ENCODE measurements around the gene EPHB2.
"Not testable (repeated sequence)": the region's sequence is repeated elsewhere in the genome, so short reads cannot be mapped to it uniquely, and the experiment has no call there.

The EPHB2 gene

GRCh38 chr1:22821027-22821426 lies 110.4 kb downstream of the EPHB2 start:
- no peak for DNase-seq (ENCODE audit: low spot score)

GRCh38 chr1:22822371-22822770 lies 111.7 kb downstream of the EPHB2 start:
- DNase-seq (ENCODE audit: low spot score): no peak

DNA sequence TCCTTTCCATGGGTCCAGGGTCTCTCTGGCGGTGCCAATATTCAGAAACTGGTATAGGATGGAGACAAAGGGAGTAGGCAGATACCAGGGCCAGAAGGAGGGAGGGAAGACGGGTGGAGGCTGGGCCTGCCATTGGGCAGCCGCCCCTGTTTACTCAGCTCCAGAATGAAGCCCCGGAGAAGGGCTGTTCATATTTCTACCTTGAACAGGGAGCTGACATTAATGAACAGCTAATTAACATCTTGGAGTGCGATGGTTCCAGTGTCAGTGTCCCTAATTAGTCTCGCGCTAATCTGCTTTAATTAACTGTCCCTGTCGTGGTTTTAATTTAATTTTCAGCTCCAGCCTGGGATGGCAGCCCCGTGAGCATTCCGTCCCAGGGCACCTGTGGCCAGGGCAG lies 113.8 kb downstream of the EPHB2 start:
- no peak for DNase-seq (ENCODE audit: low spot score)

DNA sequence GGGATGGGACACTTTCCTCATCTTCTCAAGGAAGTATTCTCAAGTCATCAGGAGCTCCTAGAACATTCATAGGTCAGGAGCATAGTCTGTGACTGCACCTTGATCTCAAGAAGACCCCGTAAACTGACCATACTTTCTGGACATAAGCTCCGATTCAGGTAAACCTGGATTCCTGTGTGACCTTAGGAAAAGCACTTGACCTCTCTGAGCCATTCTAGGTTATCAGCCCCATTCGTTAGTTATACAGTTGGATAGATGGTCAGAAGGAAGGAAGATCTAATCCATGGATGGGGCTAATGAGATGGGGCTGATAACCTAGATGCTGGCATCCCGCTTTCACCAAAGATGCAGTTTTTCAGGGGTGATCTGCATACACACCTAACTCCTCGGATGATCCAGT lies 114.3 kb downstream of the EPHB2 start:
- no peak for DNase-seq (ENCODE audit: low spot score)

DNA sequence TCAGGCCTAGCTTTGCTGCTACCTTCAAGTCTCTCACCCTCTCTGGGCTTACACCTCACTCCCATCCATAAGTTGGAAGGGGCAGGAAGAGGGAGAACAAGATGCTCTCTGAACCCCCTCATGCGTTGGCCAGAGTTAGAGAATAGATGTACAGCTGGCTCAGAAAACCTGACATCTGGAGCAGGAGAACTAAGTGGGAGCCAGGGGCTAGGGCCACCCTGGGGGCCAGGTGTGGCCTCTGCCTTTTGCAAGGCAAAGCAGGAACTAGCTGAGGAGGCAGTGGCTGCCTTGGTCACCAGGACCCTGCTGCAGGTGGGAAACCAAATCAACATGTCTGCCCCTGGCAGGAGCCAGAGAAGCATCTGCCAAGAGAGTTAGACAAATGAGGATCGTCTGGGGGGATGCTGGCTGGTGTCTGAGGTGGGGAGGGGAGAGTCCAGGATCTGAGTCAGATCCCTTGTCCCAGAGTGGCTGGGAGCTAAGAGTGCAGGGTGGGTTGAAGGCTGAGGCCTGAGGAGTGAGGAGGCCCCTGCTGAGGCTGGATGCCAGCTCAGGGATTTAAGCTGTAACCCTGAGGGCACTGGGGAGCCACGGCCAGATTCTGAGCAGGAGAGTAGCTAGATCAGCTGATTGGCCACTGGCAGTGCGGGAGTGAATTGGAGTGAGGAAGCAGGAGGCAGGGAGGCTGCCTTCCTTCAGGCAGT lies 115.0 kb downstream of the EPHB2 start:
- no peak for DNase-seq (ENCODE audit: low spot score)

- no peak for DNase-seq (ENCODE audit: low spot score)
These were observed 116.3 kb downstream of the EPHB2 start for GRCh38 chr1:22826604-22827580.

DNA sequence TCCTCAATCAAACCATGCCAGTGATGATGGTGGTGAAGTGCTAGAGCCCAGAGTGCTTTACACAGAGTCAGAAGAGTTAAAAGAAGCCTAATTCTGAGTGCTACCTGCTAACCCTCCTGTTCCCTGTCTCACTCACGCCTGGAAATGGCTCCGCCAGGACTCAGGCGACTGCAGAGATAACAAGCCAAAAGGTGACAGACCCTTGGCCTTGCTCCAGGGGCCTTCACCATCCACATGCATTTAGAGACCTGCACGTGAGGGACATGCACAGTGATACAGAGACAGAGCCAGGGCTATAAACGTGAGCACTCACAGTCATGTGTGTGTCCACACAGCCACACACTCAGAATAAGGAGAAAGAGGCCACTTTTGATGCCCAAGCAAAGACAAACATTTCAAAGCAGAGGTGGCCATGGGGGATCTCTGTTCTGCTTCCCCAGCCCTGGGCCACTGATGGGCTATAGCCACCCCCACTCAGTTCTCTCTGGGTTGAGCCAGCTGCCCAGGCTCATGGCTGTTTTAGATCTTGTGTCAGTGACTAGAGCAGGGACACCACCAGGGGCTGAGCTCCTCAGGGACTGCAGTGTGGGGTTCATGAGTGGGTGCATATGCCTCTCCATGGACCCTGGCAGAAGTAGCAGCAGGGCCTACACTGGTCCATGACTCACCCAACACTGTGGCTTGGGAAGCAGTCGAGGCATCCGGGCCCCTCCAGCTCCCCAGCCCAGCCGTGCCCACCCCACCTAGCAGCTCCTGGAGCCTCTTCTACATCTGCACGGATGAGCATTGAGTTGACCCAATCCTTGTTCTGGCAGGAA lies 117.2 kb downstream of the EPHB2 start:
- DNase-seq (ENCODE audit: low spot score): no peak

- no peak for DNase-seq (ENCODE audit: low spot score)
These were observed 118.1 kb downstream of the EPHB2 start for GRCh38 chr1:22828484-22829308.

DNA sequence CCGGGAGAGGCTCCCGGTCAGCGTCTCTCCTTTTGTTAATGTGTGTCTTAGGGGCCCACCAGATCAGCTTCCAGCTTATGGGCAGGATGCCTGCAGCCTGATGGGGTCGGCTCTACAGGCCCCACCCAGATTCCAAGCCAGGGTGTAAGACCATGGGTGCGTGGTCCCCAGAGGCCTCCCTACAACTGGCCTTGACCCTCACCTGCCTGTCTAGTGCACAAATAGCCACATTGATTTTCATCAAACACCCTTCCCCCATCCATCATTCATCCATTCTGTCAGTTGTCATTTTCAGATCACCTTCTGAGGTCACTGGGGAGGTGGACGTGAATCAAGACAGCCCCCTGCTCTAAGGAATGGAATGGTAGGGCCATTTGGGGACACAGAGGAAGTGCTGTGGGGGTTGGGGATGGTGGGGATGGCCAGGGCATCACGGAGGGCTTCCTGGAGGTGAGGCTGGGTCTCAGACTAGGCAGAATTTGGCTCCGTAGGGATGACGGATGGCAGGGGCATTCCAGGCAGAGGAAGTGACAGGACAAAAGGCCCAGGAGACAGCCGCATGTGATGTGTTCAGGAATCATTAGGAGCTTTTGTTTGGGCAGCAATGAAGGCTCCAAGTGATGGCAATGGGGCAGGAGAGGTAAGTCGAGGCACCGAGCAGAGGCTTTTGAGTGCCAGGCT lies 118.8 kb downstream of the EPHB2 start:
- no peak for DNase-seq (ENCODE audit: low spot score)

DNA sequence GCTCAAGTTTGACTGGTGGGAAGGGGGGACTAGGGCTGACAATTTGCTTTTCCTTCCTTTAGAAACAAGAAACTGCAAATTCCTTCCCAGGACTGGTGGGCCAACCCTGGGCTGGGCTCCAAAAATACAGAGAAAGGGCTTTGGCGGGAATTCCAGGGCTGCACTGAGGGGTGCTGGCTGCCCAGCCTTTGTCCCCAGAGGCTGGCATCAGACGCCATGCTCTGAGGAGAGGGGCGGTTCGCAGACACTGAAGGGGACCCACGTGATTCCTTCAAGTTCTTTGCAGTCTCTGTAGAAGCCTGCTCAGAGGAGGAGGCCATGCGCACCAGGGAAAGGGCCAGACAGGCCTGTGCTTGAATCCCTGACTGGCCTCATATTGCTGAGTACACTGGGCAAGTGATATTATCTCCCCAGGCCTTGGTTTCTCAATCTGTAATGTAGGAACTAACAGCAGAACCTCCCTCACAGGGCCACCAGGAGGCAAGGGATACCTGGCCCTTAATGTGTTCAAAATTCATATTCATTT lies 119.5 kb downstream of the EPHB2 start:
- no peak for DNase-seq (ENCODE audit: low spot score)

- no peak for DNase-seq (ENCODE audit: low spot score)
These were observed 120.2 kb downstream of the EPHB2 start for GRCh38 chr1:22830757-22831340.

DNA sequence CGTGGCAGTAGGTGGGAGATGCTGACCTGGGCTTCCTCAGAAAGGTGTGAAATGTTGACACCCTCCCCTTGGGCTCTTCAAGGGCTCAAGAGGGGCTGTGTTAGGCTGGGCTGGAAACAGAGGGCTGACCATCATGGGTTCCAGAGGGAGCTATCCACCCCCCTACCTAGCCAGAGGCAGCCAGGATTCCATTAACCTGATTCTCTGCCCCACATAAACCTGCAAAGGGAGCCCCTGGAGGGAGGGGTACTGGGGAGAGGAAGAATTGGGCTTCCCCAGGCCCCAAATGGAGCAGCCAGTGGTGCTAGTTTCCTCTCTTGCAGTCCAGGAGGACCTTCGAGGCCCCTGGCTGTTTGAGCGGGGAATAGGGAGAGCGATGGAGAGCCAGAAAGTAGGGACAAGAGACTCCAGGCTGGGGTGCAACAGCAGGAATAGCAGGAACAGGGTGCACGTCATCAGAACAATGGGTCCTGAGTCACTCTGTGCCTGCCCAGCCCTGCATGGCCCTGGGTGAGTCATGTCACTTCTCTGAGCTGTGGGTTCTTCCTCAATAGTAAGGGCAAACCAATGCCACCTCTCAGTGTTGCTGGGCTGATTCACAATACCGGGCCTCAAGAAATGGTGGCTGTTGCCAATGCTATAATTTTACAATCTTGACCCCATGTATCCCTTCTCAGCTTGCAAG lies 121.2 kb downstream of the EPHB2 start:
- DNase-seq (ENCODE audit: low spot score): no peak

- no peak for DNase-seq (ENCODE audit: low spot score)
These were observed 121.8 kb downstream of the EPHB2 start for GRCh38 chr1:22832414-22832786.

DNA sequence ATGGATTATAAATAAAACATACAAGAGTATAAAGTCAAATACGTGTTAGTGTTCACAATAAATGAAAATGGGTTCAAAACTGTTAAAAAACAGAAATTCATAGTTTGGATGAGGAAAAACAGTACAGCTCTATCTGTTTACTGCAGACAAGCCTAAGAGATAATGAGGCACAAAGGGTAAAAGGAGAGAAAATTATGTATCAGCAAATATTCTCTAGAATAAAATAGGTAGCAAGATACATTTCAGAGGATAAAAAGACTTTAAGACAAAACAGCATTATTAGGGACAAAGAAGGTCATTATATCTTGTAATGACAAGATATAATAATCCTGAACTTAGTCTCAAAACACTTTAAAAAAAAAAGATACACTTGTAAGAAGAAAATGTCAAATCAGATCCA lies 123.1 kb downstream of the EPHB2 start:
- DNase-seq (ENCODE audit: low spot score): no peak

DNA sequence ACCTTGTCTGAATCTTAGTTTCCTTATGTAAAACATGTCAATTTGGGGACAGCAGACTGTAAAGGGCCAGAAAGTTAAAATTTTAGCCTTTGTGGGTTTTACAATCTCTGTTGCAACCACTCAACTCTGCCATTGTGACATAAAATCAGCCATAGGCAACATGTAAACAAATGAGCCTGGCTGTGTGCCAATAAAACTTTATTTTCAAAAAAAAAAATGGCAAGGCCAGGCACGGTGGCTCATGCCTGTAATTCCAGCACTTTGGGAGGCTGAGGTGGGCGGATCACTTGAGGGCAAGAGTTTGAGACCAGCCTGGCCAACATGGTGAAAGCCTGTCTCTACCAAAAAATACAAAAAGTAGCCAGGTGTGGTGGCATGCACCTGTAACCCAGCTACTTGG lies 123.8 kb downstream of the EPHB2 start:
- DNase-seq (ENCODE audit: low spot score): not testable (repeated sequence)

GRCh38 chr1:22835636-22836319 lies 125.1 kb downstream of the EPHB2 start:
- DNase-seq (ENCODE audit: low spot score): no peak

- DNase-seq (ENCODE audit: low spot score): no peak
These were observed 126.2 kb downstream of the EPHB2 start for GRCh38 chr1:22836850-22837249.

- DNase-seq (ENCODE audit: low spot score): no peak
These were observed 126.7 kb downstream of the EPHB2 start for GRCh38 chr1:22837332-22837731.

GRCh38 chr1:22838965-22839364 lies 128.3 kb downstream of the EPHB2 start:
- no peak for DNase-seq (ENCODE audit: low spot score)

All from CD4-positive, alpha-beta T cell treated with Interleukin-6 at 100 ng/mL for 8 hours (primary cell).